ENCODE measurements around the gene ZNF385D.

DNA sequence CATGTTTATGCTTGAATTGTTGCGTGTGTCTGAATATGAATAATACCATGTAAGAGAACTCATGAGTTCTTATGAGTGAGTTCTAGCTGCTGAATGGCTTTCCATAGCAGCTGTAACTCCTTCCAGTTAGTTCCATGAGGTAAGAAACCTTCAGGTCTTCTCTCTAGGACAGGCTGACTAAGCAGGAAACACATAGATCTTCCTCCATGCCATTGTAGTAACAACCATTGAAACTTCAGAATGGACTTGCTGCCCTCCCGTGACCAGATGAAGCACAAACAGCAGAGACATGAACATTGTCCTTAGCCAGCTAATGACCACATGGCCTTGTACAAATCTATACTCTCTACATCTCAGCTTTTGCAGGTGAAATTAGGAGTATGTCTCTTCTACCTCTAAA lies 200.0 kb downstream of the ZNF385D start:
- TF ChIP-seq, protein P1, sequence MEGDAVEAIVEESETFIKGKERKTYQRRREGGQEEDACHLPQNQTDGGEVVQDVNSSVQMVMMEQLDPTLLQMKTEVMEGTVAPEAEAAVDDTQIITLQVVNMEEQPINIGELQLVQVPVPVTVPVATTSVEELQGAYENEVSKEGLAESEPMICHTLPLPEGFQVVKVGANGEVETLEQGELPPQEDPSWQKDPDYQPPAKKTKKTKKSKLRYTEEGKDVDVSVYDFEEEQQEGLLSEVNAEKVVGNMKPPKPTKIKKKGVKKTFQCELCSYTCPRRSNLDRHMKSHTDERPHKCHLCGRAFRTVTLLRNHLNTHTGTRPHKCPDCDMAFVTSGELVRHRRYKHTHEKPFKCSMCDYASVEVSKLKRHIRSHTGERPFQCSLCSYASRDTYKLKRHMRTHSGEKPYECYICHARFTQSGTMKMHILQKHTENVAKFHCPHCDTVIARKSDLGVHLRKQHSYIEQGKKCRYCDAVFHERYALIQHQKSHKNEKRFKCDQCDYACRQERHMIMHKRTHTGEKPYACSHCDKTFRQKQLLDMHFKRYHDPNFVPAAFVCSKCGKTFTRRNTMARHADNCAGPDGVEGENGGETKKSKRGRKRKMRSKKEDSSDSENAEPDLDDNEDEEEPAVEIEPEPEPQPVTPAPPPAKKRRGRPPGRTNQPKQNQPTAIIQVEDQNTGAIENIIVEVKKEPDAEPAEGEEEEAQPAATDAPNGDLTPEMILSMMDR (IDR thresholded peaks at IDR 0.05), result no peak
- no peak for TF ChIP-seq POLR2A (IDR thresholded peaks at IDR 0.05)
